ENCODE measurements around the gene KRCC1. TPM values are rescaled to one million over a fixed set of nuclear protein-coding genes. Genes with fewer than 3 reads are reported as not detected.

KRCC1 gene
- polyA plus RNA-seq, 1 donor from 2014 or later = 26.6 TPM

DNA sequence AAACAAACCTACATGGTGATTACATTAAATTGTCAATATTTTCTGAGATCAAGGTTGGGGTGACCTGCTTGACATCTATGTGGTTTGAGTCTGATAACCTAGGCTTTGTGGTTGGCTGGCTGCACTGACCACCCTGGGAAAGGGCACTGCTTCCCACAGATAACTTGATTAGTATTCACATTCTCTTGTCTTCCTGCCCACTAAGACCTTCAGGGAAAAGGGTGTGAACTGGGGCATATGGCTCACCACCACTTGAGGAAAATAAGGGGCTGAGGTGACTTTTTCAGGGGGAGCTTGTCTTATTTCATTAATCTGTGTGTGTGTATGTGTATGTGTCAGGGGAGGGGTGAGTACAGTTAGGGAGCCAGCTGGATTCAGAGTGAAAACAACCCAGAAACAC is 13.5 kb upstream of the KRCC1 start:
- TF ChIP-seq RAD21 (conservative IDR thresholded peaks at IDR 0.05) (no peak), SMC3 (conservative IDR thresholded peaks at IDR 0.05; ENCODE audit: poor library complexity) (no peak), EP300 (conservative IDR thresholded peaks at IDR 0.05; ENCODE audit: poor library complexity, severe bottlenecking) (no peak), EZH2 (IDR thresholded peaks at IDR 0.05; ENCODE audit: borderline replicate concordance, insufficient read depth, low read length, poor library complexity, severe bottlenecking) (no peak), POLR2AphosphoS5 (IDR thresholded peaks at IDR 0.05) (no peak), TAF1 (IDR thresholded peaks at IDR 0.05; ENCODE audit: low read depth) (no peak), MXI1 (conservative IDR thresholded peaks at IDR 0.05; ENCODE audit: poor library complexity, severe bottlenecking) (no peak)
- TF ChIP-seq, protein P1, sequence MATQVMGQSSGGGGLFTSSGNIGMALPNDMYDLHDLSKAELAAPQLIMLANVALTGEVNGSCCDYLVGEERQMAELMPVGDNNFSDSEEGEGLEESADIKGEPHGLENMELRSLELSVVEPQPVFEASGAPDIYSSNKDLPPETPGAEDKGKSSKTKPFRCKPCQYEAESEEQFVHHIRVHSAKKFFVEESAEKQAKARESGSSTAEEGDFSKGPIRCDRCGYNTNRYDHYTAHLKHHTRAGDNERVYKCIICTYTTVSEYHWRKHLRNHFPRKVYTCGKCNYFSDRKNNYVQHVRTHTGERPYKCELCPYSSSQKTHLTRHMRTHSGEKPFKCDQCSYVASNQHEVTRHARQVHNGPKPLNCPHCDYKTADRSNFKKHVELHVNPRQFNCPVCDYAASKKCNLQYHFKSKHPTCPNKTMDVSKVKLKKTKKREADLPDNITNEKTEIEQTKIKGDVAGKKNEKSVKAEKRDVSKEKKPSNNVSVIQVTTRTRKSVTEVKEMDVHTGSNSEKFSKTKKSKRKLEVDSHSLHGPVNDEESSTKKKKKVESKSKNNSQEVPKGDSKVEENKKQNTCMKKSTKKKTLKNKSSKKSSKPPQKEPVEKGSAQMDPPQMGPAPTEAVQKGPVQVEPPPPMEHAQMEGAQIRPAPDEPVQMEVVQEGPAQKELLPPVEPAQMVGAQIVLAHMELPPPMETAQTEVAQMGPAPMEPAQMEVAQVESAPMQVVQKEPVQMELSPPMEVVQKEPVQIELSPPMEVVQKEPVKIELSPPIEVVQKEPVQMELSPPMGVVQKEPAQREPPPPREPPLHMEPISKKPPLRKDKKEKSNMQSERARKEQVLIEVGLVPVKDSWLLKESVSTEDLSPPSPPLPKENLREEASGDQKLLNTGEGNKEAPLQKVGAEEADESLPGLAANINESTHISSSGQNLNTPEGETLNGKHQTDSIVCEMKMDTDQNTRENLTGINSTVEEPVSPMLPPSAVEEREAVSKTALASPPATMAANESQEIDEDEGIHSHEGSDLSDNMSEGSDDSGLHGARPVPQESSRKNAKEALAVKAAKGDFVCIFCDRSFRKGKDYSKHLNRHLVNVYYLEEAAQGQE (IDR thresholded peaks at IDR 0.05; ENCODE audit: borderline replicate concordance) = no peak
- TF ChIP-seq, protein P2, sequence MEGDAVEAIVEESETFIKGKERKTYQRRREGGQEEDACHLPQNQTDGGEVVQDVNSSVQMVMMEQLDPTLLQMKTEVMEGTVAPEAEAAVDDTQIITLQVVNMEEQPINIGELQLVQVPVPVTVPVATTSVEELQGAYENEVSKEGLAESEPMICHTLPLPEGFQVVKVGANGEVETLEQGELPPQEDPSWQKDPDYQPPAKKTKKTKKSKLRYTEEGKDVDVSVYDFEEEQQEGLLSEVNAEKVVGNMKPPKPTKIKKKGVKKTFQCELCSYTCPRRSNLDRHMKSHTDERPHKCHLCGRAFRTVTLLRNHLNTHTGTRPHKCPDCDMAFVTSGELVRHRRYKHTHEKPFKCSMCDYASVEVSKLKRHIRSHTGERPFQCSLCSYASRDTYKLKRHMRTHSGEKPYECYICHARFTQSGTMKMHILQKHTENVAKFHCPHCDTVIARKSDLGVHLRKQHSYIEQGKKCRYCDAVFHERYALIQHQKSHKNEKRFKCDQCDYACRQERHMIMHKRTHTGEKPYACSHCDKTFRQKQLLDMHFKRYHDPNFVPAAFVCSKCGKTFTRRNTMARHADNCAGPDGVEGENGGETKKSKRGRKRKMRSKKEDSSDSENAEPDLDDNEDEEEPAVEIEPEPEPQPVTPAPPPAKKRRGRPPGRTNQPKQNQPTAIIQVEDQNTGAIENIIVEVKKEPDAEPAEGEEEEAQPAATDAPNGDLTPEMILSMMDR (IDR thresholded peaks at IDR 0.05; ENCODE audit: poor library complexity, severe bottlenecking) = no peak
- H3F3A ChIP-seq (ENCODE audit: insufficient read depth, low read length, poor library complexity, severe bottlenecking) = no peaks in the 10 kb centered on the region
- no peak overlapping the region for H2AFZ ChIP-seq (ENCODE audit: low read depth, low read length)
- no peaks in the 10 kb centered on the region for H3K9me2 ChIP-seq (ENCODE audit: insufficient read depth, low read length)
- H3K9me3 ChIP-seq (ENCODE audit: low read length) = no peaks in the 10 kb centered on the region
- no peaks in the 10 kb centered on the region for H3K27me3 ChIP-seq (ENCODE audit: insufficient read depth, low read depth, low read length)
- H3K4me3 ChIP-seq (ENCODE audit: low read length) = no peak overlapping the region
- H3K79me2 ChIP-seq (replicated peaks; ENCODE audit: insufficient read depth, low read length) = no peaks in the 10 kb centered on the region
- H3K9ac ChIP-seq (ENCODE audit: low read length) = no peak overlapping the region
- H4K20me1 ChIP-seq (ENCODE audit: insufficient read depth) = no peaks in the 10 kb centered on the region
- no peak overlapping the region for H3K4me2 ChIP-seq (ENCODE audit: low read length)
- no peaks in the 10 kb centered on the region for H3K36me3 ChIP-seq (ENCODE audit: insufficient read depth, low read length)
- no peak overlapping the region for H3K27ac ChIP-seq (ENCODE audit: low read length)

DNA sequence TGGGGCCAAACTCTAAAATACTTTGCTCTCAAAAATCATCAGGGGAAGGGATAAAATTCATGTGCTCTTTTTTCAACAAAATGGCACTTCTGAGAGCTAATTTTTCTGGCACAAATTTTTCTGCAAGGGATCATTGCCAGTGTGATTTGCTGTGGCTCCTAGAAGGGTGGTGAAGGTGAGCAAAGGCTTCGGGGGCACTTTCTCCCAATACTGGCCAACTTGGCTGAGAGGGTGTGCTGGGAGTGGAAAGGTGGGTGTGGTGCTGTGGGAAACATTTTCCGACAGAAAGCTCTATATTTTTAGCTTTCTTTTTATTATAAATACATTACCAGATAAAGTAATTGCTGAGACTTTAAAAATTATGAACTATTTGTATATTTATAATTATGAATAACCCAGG is 12.5 kb upstream of the KRCC1 start:
- H3K9ac ChIP-seq (ENCODE audit: low read length) = no peak overlapping the region
- H3K9me2 ChIP-seq (ENCODE audit: insufficient read depth, low read length) = no peaks in the 10 kb centered on the region
- no peaks in the 10 kb centered on the region for H4K20me1 ChIP-seq (ENCODE audit: insufficient read depth)
- TF ChIP-seq SMC3 (conservative IDR thresholded peaks at IDR 0.05; ENCODE audit: poor library complexity) = no peak
- TF ChIP-seq, protein P1 (IDR thresholded peaks at IDR 0.05; ENCODE audit: borderline replicate concordance) = no peak
- TF ChIP-seq MXI1 (conservative IDR thresholded peaks at IDR 0.05; ENCODE audit: poor library complexity, severe bottlenecking) = no peak
- H3K4me3 ChIP-seq (ENCODE audit: low read length) = no peak overlapping the region
- H3K36me3 ChIP-seq (ENCODE audit: insufficient read depth, low read length) = no peaks in the 10 kb centered on the region
- no peaks in the 10 kb centered on the region for H3K79me2 ChIP-seq (replicated peaks; ENCODE audit: insufficient read depth, low read length)
- no peak overlapping the region for H3K27ac ChIP-seq (ENCODE audit: low read length)
- no peaks in the 10 kb centered on the region for H3F3A ChIP-seq (ENCODE audit: insufficient read depth, low read length, poor library complexity, severe bottlenecking)
- no peak overlapping the region for H2AFZ ChIP-seq (ENCODE audit: low read depth, low read length)
- no peak overlapping the region for H3K4me2 ChIP-seq (ENCODE audit: low read length)
- H3K27me3 ChIP-seq (ENCODE audit: insufficient read depth, low read depth, low read length) = no peaks in the 10 kb centered on the region
- no peaks in the 10 kb centered on the region for H3K9me3 ChIP-seq (ENCODE audit: low read length)
